Limb (tissue), 2 donors: ENCODE results near the gene SPRR1B.
"Not testable (repeated sequence)": the region's sequence is repeated elsewhere in the genome, so short reads cannot be mapped to it uniquely, and the experiment has no call there.

Experiments used
- DNase-seq, 2 donors: peaks; one replicate each; pipeline ENCODE4 v3.0.0-alpha.2; 2016; ENCODE audit errors: extremely low spot score in 2 of 2

The SPRR1B gene

GRCh38 chr1:153030895-153031294 lies at the start of gene SPRR1B:
TSS of gene SPRR1B (plus strand) at chr1:153031203. CDS start at chr1:153032346, 1,143 bp downstream.
- DNase-seq, result no peak

GRCh38 chr1:152982076-152982475 lies 48.9 kb upstream of the SPRR1B start:
- no peak for DNase-seq

DNA sequence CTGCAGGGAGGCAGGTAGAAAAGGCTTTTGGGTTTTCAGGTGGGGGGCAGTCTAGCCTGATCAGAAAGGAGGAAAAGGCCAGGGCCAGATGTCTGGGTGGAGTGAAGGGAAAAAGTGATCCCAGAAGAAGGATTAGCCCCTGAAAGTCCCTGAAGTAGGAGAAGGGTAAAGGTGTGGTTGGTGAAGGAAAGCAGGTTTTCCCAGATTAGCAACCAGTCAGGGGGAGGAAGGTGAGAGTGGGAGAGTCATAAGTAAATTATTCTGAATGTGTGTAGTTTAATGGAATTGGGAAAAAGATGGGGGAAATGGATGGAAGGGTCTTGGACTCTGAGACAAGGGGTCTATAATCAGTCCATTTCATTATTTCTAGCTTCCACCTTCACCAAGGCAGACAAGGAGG lies 47.8 kb upstream of the SPRR1B start:
- DNase-seq, result no peak

GRCh38 chr1:152983743-152984142 lies 47.3 kb upstream of the SPRR1B start, which contains the start of gene SPRR1A:
TSS of gene SPRR1A (plus strand) at chr1:152984081. CDS start at chr1:152985231, 1,150 bp downstream.
- no peak for DNase-seq

- DNase-seq, result no peak
Measured at GRCh38 chr1:152986578-152986977, 44.4 kb upstream of the SPRR1B start.

DNA sequence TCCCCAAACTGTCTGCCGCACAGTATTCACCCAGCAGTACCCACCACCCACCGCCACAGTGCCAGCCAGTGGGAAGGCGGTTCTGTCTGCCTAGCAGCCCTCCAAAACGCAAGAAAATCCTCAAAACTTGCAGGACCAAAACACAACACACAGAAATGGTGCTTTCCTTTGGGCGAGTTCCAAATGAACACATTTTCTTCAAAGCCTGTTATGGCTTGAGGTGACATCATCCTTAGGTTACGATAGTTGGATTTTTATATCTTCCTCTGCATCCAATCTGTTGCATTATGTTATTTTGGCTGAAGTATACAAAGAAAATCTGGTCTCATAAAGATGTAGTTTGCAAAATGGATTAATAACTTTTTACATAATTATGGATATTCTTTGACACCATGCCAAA lies 37.8 kb upstream of the SPRR1B start:
- no peak for DNase-seq

DNA sequence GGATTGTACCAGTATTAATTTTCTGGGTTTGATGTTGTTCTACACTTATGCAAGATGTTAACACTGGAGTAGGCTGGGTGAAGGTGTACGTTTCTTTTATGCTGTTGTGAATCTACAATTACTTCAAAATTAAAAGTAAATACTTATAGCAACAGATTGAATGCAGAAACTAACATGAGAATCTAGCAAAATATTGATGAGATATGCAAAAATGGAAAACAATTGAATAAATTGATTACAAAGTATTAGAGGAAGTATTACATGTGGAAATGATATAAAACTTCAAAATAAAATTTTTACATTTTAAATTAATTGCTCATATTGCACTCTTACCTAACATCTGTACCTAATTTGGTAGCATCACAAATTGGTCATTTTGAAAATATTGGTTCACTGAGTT lies 35.2 kb upstream of the SPRR1B start:
- DNase-seq, result no peak

GRCh38 chr1:152996633-152997400 lies 34.2 kb upstream of the SPRR1B start:
- DNase-seq, result no peak

- no peak for DNase-seq
Measured at GRCh38 chr1:152997901-152998300, 33.1 kb upstream of the SPRR1B start.

- DNase-seq, result no peak
Measured at GRCh38 chr1:152998476-152998875, 32.5 kb upstream of the SPRR1B start.

DNA sequence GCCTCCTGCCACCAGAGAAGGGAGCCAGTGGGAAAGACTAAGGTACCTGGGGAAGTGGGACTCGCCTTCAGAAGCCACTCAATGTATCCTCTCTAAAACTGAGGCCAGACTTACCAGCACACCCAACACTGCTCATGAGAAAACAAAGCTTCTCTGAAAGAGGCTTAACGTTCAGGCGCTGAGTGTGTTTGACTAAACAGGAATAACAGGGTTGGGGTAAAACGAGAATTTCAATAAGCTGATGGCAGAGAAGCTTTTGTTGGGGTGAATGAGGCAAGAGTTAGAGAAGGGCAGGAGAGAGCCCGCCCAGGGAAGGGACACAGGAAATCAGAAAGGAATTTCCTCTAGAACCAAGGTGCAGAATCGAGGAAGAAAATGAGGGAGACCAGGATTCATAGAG lies 31.2 kb upstream of the SPRR1B start:
- DNase-seq, result no peak

DNA sequence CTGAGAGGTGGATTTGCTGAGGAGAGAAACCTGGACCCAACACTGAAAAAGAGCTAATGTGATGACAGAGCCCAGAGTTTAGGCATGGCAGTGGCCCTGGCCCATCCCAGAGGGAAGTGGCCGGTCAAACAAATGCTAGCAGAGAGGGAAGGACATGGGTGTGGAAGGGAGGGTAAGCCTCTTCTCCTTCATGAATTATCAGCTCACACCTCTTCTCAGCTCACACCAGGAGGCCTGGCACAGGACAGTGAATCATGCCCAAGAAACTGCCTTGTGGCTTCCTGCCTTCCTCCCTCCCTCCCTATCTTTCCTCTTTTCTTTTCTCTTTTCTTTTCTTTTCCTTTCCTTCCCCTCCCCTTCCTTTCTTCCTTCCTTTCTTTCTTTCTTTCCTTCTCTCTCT lies 30.7 kb upstream of the SPRR1B start:
- no peak for DNase-seq

- DNase-seq, result no peak
Measured at GRCh38 chr1:153001382-153001781, 29.6 kb upstream of the SPRR1B start, which contains the start of gene SPRR3. TSS of gene SPRR3 (plus strand) at chr1:153001749. CDS start at chr1:153003021, 1,272 bp downstream.

DNA sequence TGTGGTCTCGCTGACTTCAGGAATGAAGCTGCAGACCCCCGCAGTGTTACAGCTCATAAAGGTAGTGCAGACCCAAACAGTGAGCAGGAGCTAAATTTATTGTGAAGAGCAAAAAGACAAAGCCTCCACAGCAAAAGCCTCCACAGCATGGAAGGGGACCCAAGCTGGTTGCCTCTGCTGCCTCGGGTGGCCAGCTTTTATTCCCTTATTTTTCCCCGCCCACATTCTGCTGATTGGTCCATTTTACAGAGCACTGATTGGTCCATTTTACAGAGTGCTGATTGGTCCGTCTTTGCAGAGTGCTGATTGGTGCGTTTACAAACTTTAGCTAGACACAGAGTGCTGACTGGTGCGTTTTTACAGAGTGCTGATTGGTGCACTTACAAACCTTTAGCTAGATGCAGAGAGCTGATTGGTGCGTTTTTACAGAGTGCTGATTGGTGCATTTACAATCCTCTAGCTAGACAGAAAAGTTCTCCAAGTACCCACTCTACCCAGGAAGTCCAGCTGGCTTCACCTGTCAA lies 19.7 kb upstream of the SPRR1B start:
- not testable (repeated sequence) for DNase-seq

- not testable (repeated sequence) for DNase-seq
Measured at GRCh38 chr1:153021829-153022228, 9.2 kb upstream of the SPRR1B start.

- not testable (repeated sequence) for DNase-seq
Measured at GRCh38 chr1:153022340-153022739, 8.7 kb upstream of the SPRR1B start.

DNA sequence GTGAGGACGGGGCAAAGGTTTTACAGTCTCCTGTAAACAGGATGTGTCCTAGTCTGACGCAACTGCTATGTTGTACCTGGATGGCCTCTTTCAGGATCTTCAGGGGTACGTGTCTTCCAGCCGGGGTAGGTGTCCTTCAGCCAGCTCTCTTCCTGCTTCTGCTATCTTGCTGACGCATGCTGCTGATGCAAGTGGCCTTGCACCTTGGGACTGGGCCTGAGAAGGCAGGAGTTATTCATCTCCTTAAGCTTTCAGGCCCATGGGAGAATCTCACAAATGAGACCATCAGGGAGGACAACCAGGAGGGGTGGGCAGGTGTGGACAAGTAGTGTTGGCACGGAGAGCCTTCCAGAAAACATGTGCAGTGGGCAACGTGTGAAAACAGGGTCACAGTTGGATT lies 7.9 kb upstream of the SPRR1B start:
- no peak for DNase-seq

DNA sequence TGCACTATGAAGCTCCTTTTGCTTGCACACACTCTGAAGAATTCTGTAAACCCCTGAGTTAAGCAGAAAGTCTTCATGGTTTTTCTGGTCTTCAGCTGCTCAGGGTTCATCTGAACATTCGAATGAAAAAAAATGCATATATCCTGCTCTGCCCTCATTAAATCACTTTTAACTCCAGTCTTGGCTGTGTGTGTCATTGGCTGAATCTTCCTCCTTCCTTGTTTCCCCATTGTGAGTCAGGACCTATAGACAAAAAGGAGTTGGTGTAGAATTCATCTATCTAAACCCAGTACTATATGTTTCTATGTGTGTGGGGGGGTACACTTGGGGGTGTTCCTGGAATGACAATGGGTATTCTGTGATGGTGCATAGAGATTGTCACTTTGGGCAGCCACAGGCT lies 6.6 kb upstream of the SPRR1B start:
- no peak for DNase-seq

DNA sequence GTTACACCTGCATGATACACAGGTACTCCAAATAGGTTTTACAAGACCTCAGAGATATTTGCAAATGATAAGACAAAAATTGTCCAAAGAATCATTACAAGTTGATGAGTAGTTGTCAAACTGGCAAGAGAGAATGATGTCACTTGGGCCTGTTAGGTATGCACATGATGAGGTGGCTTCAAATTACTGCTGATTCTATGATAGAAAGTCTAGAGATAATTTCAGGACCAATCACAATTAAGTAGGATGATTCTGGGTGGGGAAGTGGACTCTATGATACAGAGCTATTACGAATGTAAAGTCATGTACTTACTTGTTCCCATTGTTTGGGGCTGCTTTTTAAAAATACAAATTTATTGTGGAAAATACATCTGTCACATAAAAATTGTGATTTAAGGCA lies 5.2 kb upstream of the SPRR1B start:
- DNase-seq, result no peak

- DNase-seq, result no peak
Measured at GRCh38 chr1:153028766-153029165, 2.2 kb upstream of the SPRR1B start.

DNA sequence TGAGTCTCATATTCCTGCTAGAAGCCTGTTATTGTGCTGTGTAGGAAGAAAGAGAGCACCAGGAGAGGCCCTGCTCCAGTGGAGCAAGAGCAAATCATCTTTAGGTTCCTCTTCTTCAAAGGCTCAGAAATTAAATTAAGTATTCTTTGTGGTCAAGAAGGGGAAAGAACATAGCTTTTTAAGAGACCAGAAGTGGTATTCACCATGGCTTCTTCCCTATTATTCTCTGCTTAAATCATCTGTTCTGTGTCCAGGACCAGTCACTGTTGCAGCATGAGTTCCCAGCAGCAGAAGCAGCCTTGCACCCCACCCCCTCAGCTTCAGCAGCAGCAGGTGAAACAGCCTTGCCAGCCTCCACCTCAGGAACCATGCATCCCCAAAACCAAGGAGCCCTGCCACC lies 1.1 kb downstream of the SPRR1B start:
- DNase-seq, result no peak

DNA sequence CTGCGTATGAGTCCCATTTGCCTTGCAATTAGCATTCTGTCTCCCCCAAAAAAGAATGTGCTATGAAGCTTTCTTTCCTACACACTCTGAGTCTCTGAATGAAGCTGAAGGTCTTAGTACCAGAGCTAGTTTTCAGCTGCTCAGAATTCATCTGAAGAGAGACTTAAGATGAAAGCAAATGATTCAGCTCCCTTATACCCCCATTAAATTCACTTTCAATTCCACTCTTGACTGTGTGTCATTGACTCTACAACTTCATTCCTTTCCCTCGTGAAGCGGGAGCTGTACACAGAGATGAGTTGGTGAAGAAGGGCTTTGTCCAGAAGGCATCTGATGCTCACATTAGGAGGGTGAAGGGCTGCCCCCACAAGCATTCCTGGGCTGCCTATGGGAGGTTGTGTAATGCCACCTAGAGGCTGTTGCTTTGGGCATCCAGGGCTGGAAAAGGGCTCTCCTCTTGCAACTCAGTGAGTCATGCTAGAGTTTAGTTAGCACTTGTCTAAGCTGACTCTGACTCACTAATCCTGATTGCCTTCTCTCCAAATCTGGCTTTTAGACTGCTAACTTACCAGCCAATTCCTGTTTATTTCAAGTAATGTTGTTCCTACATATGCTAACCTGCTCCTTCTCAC lies 1.8 kb downstream of the SPRR1B start:
- no peak for DNase-seq

DNA sequence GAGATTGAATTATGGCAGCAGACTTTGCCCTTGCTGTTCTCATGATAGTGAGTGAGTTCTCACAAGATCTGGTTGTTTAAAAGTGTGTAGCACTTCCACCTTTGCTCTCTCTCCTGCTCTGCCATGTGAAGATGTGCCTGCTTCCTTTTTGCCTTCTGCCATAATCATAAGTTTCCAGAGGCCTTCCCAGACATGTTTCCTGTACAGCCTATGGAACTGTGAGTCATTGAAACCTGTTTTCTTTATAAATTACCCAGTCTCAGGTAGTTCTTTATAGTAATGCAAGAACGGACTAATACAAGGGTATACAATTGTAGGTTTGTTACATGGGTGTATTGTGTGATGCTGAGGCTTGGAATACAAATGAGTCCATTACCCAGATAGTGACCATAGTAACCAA lies 4.2 kb downstream of the SPRR1B start:
- no peak for DNase-seq
